Heart left ventricle (tissue), 13 donors: Measurements from ENCODE around the gene C17orf78.

Experiments used
- POLR2A ChIP-seq, 2 donors: fragments of 450-650 bp; IDR thresholded peaks; one replicate each; pipeline ENCODE4 v1.6.1; 2017; ENCODE audit warnings: antibody characterized with exemption in 2 of 2, mild to moderate bottlenecking in 2 of 2, moderate library complexity in 2 of 2
- TF ChIP-seq, protein P1 (sequence below), 12 donors: fragments of 200-600 bp; sonication (generic) in 4 of 12; IDR thresholded peaks; one replicate each; pipeline versions ENCODE4 v1.5.0 to v1.8.0; 2018 to 2022; ENCODE audit warnings: antibody characterized with exemption in 12 of 12, mild to moderate bottlenecking in 5 of 12
- donor health status: ischemic (EF 13 %, LVEDD 7.1; RV severe dilation, severe dysfunction).
- donor health status: DM: no; HTN: yes; CAD: no.
- donor health status: DM: no; HTN: no; CAD: no.
- donor health status: ischemic (EF 25% LVEDD 6.9; RV normal size, moderate dysfunction).
- donor health status: ischemic (EF 25% LVEDD 5.7; RV mildly dilated, moderate dysfunction).
- donor health status: ischemic (EF 35%, LVEDD 5.7; RV mildly dilated, moderate dysfunction).
- donor health status: nonischemic (EF 11% LVEDD 7.7; RV severe dilation, severe dysfunction).
- donor health status: DM: yes; HTN: yes; CAD: no.
- donor health status: PGD.
- donor health status: ischemic (EF 29% LVEDD 5.4; RV normal size, mild dysfunction).
- donor health status: nonischemic (EF 23%, LVEDD 6.1; RV moderate dilation, normal function).

DNA sequence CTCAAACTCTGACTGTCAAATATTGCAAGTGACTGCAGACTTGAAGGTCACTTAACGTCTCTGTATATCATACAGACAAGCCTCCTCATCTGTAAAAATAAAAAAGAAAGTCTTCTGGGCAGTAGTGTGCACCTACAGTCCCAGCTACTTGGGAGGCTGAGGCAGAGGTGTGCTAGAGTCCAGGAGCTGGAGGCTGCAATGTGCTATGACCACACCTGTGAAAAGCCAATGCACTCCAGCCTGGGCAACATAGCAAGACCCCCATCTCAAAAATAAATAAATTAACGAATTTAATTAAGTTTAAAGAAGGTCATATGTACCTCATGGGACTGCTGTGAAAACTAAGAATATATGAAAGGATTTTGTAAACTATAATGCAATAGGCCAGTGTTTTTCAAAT is 35.0 kb upstream of the C17orf78 start:
- TF ChIP-seq, protein P1, sequence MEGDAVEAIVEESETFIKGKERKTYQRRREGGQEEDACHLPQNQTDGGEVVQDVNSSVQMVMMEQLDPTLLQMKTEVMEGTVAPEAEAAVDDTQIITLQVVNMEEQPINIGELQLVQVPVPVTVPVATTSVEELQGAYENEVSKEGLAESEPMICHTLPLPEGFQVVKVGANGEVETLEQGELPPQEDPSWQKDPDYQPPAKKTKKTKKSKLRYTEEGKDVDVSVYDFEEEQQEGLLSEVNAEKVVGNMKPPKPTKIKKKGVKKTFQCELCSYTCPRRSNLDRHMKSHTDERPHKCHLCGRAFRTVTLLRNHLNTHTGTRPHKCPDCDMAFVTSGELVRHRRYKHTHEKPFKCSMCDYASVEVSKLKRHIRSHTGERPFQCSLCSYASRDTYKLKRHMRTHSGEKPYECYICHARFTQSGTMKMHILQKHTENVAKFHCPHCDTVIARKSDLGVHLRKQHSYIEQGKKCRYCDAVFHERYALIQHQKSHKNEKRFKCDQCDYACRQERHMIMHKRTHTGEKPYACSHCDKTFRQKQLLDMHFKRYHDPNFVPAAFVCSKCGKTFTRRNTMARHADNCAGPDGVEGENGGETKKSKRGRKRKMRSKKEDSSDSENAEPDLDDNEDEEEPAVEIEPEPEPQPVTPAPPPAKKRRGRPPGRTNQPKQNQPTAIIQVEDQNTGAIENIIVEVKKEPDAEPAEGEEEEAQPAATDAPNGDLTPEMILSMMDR (IDR thresholded peaks at IDR 0.05), result no peak
- no peak for TF ChIP-seq POLR2A (IDR thresholded peaks at IDR 0.05)
